ENCODE results near the gene RNF225.

GRCh38 chr19:58399903-58400302 lies 4.4 kb downstream of the RNF225 start:
- no peak for TF ChIP-seq CTCF (IDR thresholded peaks at IDR 0.05)
- no peak for TF ChIP-seq POLR2AphosphoS5 (IDR thresholded peaks at IDR 0.05)
- no peak for TF ChIP-seq POLR2A (IDR thresholded peaks at IDR 0.05)
- TF ChIP-seq EP300 (IDR thresholded peaks at IDR 0.05) = no peak
